Endothelial cell of umbilical vein (primary cell): ENCODE results near the gene CUBN. TPM values are rescaled to one million over a fixed set of nuclear protein-coding genes. Genes with fewer than 3 reads are reported as not detected.

Experiments
- BruUV-seq: library from RNA; stranded (reverse); fragments of 400-500 nt; replicated peaks from 2 replicates; lab custom pipeline; 2021; lab: Mats Ljungman, UMichigan
- CTCF ChIA-PET: fragments of 300-600, 350-600 bp; sonication (Branson Sonifier 250); formaldehyde crosslinking; loops from one replicate; lab custom pipeline; 2021; ENCODE audit warnings: antibody characterized with exemption, inconsistent platforms; lab: Charles Lee
- POLR2A ChIA-PET: fragments of 300-600, 350-600 bp; sonication (Branson Sonifier 250); formaldehyde crosslinking; loops from one replicate; lab custom pipeline; 2021; ENCODE audit warnings: antibody characterized with exemption, inconsistent platforms; lab: Charles Lee
- DNase-seq: peaks from one replicate; pipeline ENCODE4 v3.0.0-alpha.2; 2011; ENCODE audit warnings: low read depth, low spot score
- FAIRE-seq: peaks from 2 replicates; lab custom pipeline; 2011; peaks lifted over from hg19 to GRCh38; lab: Jason Lieb, UNC
- H2AFZ ChIP-seq: 2 replicates; pipeline ENCODE4 v1.6.0; 2012; ENCODE audit warnings: low read depth, low read length, control low read depth, inconsistent platforms
- H3K27ac ChIP-seq: 2 replicates; pipeline ENCODE4 v1.5.1; 2011; ENCODE audit warnings: low read depth, mild to moderate bottlenecking, control low read depth, low read length, moderate library complexity; ENCODE audit not compliant: insufficient read depth
- H3K27me3 ChIP-seq, 2 experiments: 2 replicates each; pipeline versions ENCODE4 v1.6.0 to v1.6.1; 2011; ENCODE audit warnings: low read length in 2 of 2, mixed read lengths in 1 of 2; ENCODE audit not compliant: control insufficient read depth in 2 of 2, insufficient read depth in 2 of 2
- H3K36me3 ChIP-seq, 2 experiments: 2 replicates in 1 of 2; 3 replicates in 1 of 2; pipeline ENCODE4 v1.5.1; 2011; ENCODE audit warnings: low read length in 2 of 2, mild to moderate bottlenecking in 1 of 2, moderate library complexity in 1 of 2; ENCODE audit not compliant: control insufficient read depth in 2 of 2, insufficient read depth in 2 of 2; ENCODE audit errors: extremely low read depth in 1 of 2
- H3K4me1 ChIP-seq: 3 replicates; pipeline ENCODE4 v1.5.1; 2011; ENCODE audit warnings: mild to moderate bottlenecking, low read length; ENCODE audit not compliant: control insufficient read depth, insufficient read depth; ENCODE audit errors: extremely low read depth
- H3K4me2 ChIP-seq: 2 replicates; pipeline ENCODE4 v1.6.1; 2011; ENCODE audit warnings: low read length, control low read depth, mixed read lengths; ENCODE audit not compliant: insufficient read depth
- H3K4me3 ChIP-seq, 3 experiments: fragments of 200-600 bp in 1 of 3; sonication (generic), shearing (Covaris generic) in 1 of 3; replicated peaks in 1 of 3; 2 replicates each; pipeline ENCODE4 v1.5.1; 2011 to 2016; ENCODE audit warnings: control low read depth in 3 of 3, low read length in 3 of 3, mild to moderate bottlenecking in 2 of 3, inconsistent platforms in 1 of 3, low read depth in 1 of 3, moderate library complexity in 1 of 3; ENCODE audit not compliant: insufficient read depth in 1 of 3
- H3K79me2 ChIP-seq: 2 replicates; pipeline ENCODE4 v1.6.0; 2012; ENCODE audit warnings: low read length, inconsistent platforms; ENCODE audit not compliant: control insufficient read depth, insufficient read depth
- H3K9ac ChIP-seq: replicated peaks from 2 replicates; pipeline ENCODE3; 2011; ENCODE audit warnings: low read length, control low read depth; ENCODE audit not compliant: insufficient read depth; ENCODE audit errors: extremely low read depth
- H3K9me1 ChIP-seq: replicated peaks from 3 replicates; pipeline ENCODE4 v1.6.0; 2011; ENCODE audit warnings: mild to moderate bottlenecking, low read length; ENCODE audit not compliant: control insufficient read depth, insufficient read depth; ENCODE audit errors: extremely low read depth
- H3K9me3 ChIP-seq: replicated peaks from 2 replicates; pipeline ENCODE4 v1.5.1; 2012; ENCODE audit warnings: low read length, inconsistent platforms; ENCODE audit not compliant: control insufficient read depth, insufficient read depth
- H4K20me1 ChIP-seq: replicated peaks from 2 replicates; pipeline ENCODE3; 2011; ENCODE audit warnings: mild to moderate bottlenecking, low read length; ENCODE audit not compliant: control insufficient read depth, insufficient read depth; ENCODE audit errors: extremely low read depth
- EZH2 ChIP-seq: IDR thresholded peaks from 2 replicates; pipeline ENCODE4 v1.6.1; 2012; ENCODE audit warnings: borderline replicate concordance, low read depth, mild to moderate bottlenecking, moderate library complexity, low read length, inconsistent platforms; ENCODE audit not compliant: severe bottlenecking
- FOS ChIP-seq: IDR thresholded peaks from 2 replicates; pipeline ENCODE4 v1.6.1; 2011; ENCODE audit warnings: mild to moderate bottlenecking, low read length, moderate library complexity, borderline replicate concordance; ENCODE audit not compliant: insufficient read depth
- GATA2 ChIP-seq: IDR thresholded peaks from 2 replicates; pipeline ENCODE4 v1.7.0; 2011; ENCODE audit warnings: low read depth, mild to moderate bottlenecking, moderate library complexity, mixed read lengths, low read length; ENCODE audit not compliant: insufficient read length, insufficient read depth
- JUN ChIP-seq: IDR thresholded peaks from 2 replicates; pipeline ENCODE4 v1.6.1; 2011; ENCODE audit warnings: borderline replicate concordance, low read depth; ENCODE audit not compliant: insufficient read length, insufficient read depth
- MYC ChIP-seq: IDR thresholded peaks from one replicate; pipeline ENCODE4 v1.6.1; 2011; ENCODE audit warnings: mild to moderate bottlenecking, low read depth, low read length
- POLR2A ChIP-seq: IDR thresholded peaks from 2 replicates; pipeline ENCODE4 v1.6.1; 2012; ENCODE audit warnings: low read depth, mild to moderate bottlenecking, control low read depth, low read length
- POLR2AphosphoS5 ChIP-seq: IDR thresholded peaks from 2 replicates; pipeline ENCODE4 v1.6.1; 2012; ENCODE audit warnings: low read depth, mild to moderate bottlenecking, control low read depth, low read length, moderate library complexity; ENCODE audit not compliant: insufficient read depth
- dilution Hi-C: fragments of 300-500 bp; cut with MboI; formaldehyde crosslinking; loops from one replicate; pipeline ENCODE4 v1.15.0; 2019; ENCODE audit warnings: low sequenced_read_pairs; ENCODE audit not compliant: extremely low pct_ligation_motif_present
- intact Hi-C: fragments of 100-400 bp; cut with micrococcal nuclease; formaldehyde crosslinking; loops from one replicate; pipeline ENCODE4 v1.10.0; 2022
- polyA plus RNA-seq, 4 experiments: library from polyadenylated mRNA; depleted of rRNA in 3 of 4; stranded (reverse) in 3 of 4; unstranded in 1 of 4; fragments of >200 nt; gene quantifications; 2 replicates each; pipeline versions ENCODE4 v1.2.1 to v1.2.3, GENCODE V29; 2011 to 2012; ENCODE audit warnings: missing spikeins in 1 of 4
- total RNA-seq: library from RNA; stranded (reverse); gene quantifications from 2 replicates; pipeline ENCODE4 v1.2.3, GENCODE V29; 2021
- TF ChIP-seq, protein P1 (sequence below): IDR thresholded peaks from 2 replicates; pipeline ENCODE4 v1.6.1; 2011; ENCODE audit not compliant: insufficient read depth, insufficient read length
- TF ChIP-seq, protein P2 (sequence below), 2 donors: IDR thresholded peaks; 1 replicate in 1 of 2; 2 replicates in 1 of 2; pipeline ENCODE4 v1.5.1; 2011; ENCODE audit warnings: low read length in 2 of 2, mild to moderate bottlenecking in 2 of 2, moderate library complexity in 2 of 2, control low read depth in 1 of 2, inconsistent platforms in 1 of 2, low read depth in 1 of 2; ENCODE audit not compliant: insufficient read depth in 1 of 2; ENCODE audit errors: extremely low read depth in 1 of 2

The CUBN gene
- total and polyA plus RNA-seq, 2 donors (not counting 3 experiments of a cell fraction or from before 2014, with no cell fraction given): 2.7 to 4.6 TPM

DNA sequence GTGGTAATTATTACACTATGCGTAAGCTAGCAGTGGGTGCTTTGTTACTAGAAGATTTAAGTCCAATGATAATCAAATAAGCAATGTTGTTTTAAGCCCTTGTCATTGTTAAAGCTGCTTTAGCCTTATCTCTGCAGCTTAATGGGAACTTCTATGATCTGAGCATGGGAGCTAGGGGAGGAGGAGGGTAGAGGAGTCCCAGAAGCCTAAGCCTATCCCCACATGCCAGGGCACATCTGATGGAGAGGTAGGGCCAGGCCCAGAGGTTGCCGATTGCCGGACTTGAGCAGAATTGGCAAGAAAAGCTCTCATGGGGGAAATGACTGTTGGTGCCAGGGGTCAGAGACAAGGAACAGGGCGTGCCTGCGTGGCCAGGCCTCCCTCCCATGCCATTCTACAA, 13.4 kb downstream of the CUBN start:
- no TSS peak for BruUV-seq
- H3K27ac ChIP-seq: peak overlapping the region; percentile 51
- H2AFZ ChIP-seq: peak overlapping the region; percentile 81
- H3K9me3 ChIP-seq: no peaks in the 10 kb centered on the region
- FAIRE-seq: no peak
- H3K27me3 ChIP-seq: no peaks in the 10 kb centered on the region
- POLR2A ChIA-PET: interaction anchor here (1.0 kb wide), 2 partner anchors 54 to 114 kb away, joined by 4 to 5 read pairs; no protein-coding TSS in a partner anchor
- peak; percentile 59 for DNase-seq
- H3K79me2 ChIP-seq: no peaks in the 10 kb centered on the region
- peaks cover 18% of the 10 kb centered on the region for H3K4me1 ChIP-seq
- peak overlapping the region; percentile 17 for H3K4me2 ChIP-seq
- H3K9me1 ChIP-seq: no peaks in the 10 kb centered on the region
- CTCF ChIA-PET: interaction anchor here (0.9 to 1.8 kb wide), 8 partner anchors 9 to 141 kb away, joined by 3 to 12 read pairs (median 4); partner anchors contain the start of genes TRDMT1 and VIM
- no peak for TF ChIP-seq POLR2AphosphoS5
- TF ChIP-seq, protein P1, sequence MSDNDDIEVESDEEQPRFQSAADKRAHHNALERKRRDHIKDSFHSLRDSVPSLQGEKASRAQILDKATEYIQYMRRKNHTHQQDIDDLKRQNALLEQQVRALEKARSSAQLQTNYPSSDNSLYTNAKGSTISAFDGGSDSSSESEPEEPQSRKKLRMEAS: no peak
- TF ChIP-seq GATA2: no peak
- no peak for TF ChIP-seq POLR2A
- no peak for TF ChIP-seq JUN
- TF ChIP-seq EZH2: no peak
- TF ChIP-seq, protein P2, sequence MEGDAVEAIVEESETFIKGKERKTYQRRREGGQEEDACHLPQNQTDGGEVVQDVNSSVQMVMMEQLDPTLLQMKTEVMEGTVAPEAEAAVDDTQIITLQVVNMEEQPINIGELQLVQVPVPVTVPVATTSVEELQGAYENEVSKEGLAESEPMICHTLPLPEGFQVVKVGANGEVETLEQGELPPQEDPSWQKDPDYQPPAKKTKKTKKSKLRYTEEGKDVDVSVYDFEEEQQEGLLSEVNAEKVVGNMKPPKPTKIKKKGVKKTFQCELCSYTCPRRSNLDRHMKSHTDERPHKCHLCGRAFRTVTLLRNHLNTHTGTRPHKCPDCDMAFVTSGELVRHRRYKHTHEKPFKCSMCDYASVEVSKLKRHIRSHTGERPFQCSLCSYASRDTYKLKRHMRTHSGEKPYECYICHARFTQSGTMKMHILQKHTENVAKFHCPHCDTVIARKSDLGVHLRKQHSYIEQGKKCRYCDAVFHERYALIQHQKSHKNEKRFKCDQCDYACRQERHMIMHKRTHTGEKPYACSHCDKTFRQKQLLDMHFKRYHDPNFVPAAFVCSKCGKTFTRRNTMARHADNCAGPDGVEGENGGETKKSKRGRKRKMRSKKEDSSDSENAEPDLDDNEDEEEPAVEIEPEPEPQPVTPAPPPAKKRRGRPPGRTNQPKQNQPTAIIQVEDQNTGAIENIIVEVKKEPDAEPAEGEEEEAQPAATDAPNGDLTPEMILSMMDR (IDR thresholded peaks at IDR 0.05; ENCODE audit: extremely low read depth in 1 of 2, insufficient read depth in 1 of 2, low read depth in 1 of 2, low read length in 2 of 2): no peak
- no peak for TF ChIP-seq FOS
- no peak for TF ChIP-seq MYC
- dilution Hi-C loops (no loop called here), intact Hi-C loops (loop anchor here (1.0 kb wide), 1 partner anchor 100 kb away; no protein-coding TSS in a partner anchor)
- no peak overlapping the region for H3K4me3 ChIP-seq
- H4K20me1 ChIP-seq: no peaks in the 10 kb centered on the region
- H3K9ac ChIP-seq: peak overlapping the region; percentile 25
- no peaks in the 10 kb centered on the region for H3K36me3 ChIP-seq
